ENCODE results near the gene ZNF462.
"Not testable (repeated sequence)": the region's sequence is repeated elsewhere in the genome, so short reads cannot be mapped to it uniquely, and the experiment has no call there.

The ZNF462 gene

GRCh38 chr9:106889061-106889590, 26.2 kb downstream of the ZNF462 start:
- DNase-seq: no peak

- no peak for DNase-seq
Measured at GRCh38 chr9:106890608-106891007, 27.6 kb downstream of the ZNF462 start.

GRCh38 chr9:106891286-106891685, 28.3 kb downstream of the ZNF462 start:
- DNase-seq: peak; percentile 31

- peak; percentile 97 for DNase-seq
Measured at GRCh38 chr9:106892632-106893031, 29.7 kb downstream of the ZNF462 start.

GRCh38 chr9:106893088-106893487, 30.1 kb downstream of the ZNF462 start:
- peak; percentile 57 for DNase-seq

GRCh38 chr9:106896695-106897094, 33.7 kb downstream of the ZNF462 start:
- DNase-seq: no peak

GRCh38 chr9:106897236-106897635, 34.3 kb downstream of the ZNF462 start:
- DNase-seq: peak; percentile 77

- DNase-seq: no peak
Measured at GRCh38 chr9:106897751-106898150, 34.8 kb downstream of the ZNF462 start.

GRCh38 chr9:106900523-106900922, 37.6 kb downstream of the ZNF462 start:
- not testable (repeated sequence) for DNase-seq

GRCh38 chr9:106906129-106906528, 43.2 kb downstream of the ZNF462 start:
- DNase-seq: no peak

GRCh38 chr9:106911951-106912350, 49.0 kb downstream of the ZNF462 start:
- no peak for DNase-seq

- no peak for DNase-seq
Measured at GRCh38 chr9:106913276-106913675, 50.3 kb downstream of the ZNF462 start.

GRCh38 chr9:106915851-106916250, 52.9 kb downstream of the ZNF462 start:
- no peak for DNase-seq

- DNase-seq: peak; percentile 82
Measured at GRCh38 chr9:106916466-106917235, 53.7 kb downstream of the ZNF462 start.

GRCh38 chr9:106918825-106919509, 56.0 kb downstream of the ZNF462 start:
- DNase-seq: no peak

GRCh38 chr9:106920091-106920490, 57.1 kb downstream of the ZNF462 start:
- no peak for DNase-seq

GRCh38 chr9:106920701-106921283, 57.8 kb downstream of the ZNF462 start:
- no peak for DNase-seq

GRCh38 chr9:106921341-106921899, 58.5 kb downstream of the ZNF462 start:
- DNase-seq: no peak

- DNase-seq: no peak
Measured at GRCh38 chr9:106922026-106922425, 59.1 kb downstream of the ZNF462 start.

GRCh38 chr9:106925392-106925791, 62.4 kb downstream of the ZNF462 start:
- no peak for DNase-seq

GRCh38 chr9:106927916-106928315, 65.0 kb downstream of the ZNF462 start:
- DNase-seq: no peak

GRCh38 chr9:106928350-106928749, 65.4 kb downstream of the ZNF462 start:
- no peak for DNase-seq

Measured in fibroblast of skin of scalp (primary cell).